ENCODE measurements around the gene C5. TPM values are rescaled to one million over a fixed set of nuclear protein-coding genes. Genes with fewer than 3 reads are reported as not detected.
"Not testable (repeated sequence)": the region's sequence is repeated elsewhere in the genome, so short reads cannot be mapped to it uniquely, and the experiment has no call there.

The C5 gene
- total RNA-seq, 1 experiment from 2014 or later, result 0.57 TPM

DNA sequence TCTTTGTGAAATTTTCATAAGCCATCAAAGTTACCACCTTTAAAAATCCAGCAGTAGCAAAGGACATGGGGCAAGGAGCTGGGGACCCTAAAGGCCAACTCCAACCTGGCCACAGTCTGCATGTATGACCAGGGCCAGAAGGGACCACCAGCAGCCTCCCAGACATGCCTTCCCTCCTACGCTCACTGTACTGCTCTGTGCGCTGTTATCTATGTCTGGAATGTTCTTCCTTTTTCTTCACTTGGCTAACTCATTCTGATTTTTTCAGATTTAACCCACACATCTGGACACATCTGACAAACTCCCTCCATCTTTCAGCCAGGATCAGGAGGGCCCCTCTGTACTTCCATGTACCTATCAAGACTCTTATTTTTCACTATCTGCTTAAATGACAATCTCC is 75.9 kb downstream of the C5 start (continued):
- TF ChIP-seq, protein P1, sequence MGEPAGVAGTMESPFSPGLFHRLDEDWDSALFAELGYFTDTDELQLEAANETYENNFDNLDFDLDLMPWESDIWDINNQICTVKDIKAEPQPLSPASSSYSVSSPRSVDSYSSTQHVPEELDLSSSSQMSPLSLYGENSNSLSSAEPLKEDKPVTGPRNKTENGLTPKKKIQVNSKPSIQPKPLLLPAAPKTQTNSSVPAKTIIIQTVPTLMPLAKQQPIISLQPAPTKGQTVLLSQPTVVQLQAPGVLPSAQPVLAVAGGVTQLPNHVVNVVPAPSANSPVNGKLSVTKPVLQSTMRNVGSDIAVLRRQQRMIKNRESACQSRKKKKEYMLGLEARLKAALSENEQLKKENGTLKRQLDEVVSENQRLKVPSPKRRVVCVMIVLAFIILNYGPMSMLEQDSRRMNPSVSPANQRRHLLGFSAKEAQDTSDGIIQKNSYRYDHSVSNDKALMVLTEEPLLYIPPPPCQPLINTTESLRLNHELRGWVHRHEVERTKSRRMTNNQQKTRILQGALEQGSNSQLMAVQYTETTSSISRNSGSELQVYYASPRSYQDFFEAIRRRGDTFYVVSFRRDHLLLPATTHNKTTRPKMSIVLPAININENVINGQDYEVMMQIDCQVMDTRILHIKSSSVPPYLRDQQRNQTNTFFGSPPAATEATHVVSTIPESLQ (CRISPR knock-in tag; IDR thresholded peaks at IDR 0.05), result no peak
- TF ChIP-seq TEAD4 (CRISPR knock-in tag; IDR thresholded peaks at IDR 0.05), result no peak
- TF ChIP-seq, protein P2, sequence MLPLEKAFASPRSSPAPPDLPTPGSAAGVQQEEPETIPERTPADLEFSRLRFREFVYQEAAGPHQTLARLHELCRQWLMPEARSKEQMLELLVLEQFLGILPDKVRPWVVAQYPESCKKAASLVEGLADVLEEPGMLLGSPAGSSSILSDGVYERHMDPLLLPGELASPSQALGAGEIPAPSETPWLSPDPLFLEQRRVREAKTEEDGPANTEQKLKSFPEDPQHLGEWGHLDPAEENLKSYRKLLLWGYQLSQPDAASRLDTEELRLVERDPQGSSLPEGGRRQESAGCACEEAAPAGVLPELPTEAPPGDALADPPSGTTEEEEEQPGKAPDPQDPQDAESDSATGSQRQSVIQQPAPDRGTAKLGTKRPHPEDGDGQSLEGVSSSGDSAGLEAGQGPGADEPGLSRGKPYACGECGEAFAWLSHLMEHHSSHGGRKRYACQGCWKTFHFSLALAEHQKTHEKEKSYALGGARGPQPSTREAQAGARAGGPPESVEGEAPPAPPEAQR (CRISPR knock-in tag; IDR thresholded peaks at IDR 0.05), result no peak

DNA sequence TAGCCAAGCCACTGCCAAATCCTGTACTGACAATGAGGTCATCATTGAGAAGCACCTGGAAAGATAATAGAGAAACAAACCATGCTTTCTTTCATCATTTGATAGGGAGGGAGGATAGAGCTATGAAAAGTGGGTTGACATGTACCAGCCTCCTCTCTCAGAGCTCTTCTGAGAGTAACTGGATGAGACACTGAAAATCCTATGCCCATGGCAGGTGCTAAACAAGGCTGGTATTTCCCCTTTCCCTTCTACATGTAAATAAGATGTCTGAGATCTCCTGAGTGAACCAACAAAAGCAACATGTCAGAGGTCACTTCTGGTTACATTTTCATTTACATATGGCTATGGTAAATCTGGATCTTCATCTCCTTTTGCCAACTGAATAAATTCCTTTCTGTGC is 78.1 kb downstream of the C5 start:
- DNase-seq (ENCODE audit: low spot score) (no peak), ATAC-seq (no peak)
- Mint-ChIP-seq H3K4me1 (peaks cover 6% of the 10 kb centered on the region), H3K9me3 (no peaks in the 10 kb centered on the region), H3K27me3 (ENCODE audit: low read depth) (no peaks in the 10 kb centered on the region), H3K4me3 (no peak overlapping the region), H3K36me3 (no peaks in the 10 kb centered on the region), H3K27ac (no peak overlapping the region)
- ChIA-PET POLR2A (interaction anchor here (0.6 kb wide), 1 partner anchor 132 kb away, joined by 3 read pairs; no protein-coding TSS in a partner anchor), CTCF (interaction anchor here (1.0 to 1.6 kb wide), 3 partner anchors 10 to 216 kb away, joined by 3 to 9 read pairs (median 8); no protein-coding TSS in a partner anchor)
- TF ChIP-seq NR3C1 (CRISPR knock-in tag; conservative IDR thresholded peaks at IDR 0.05; ENCODE audit: low read depth), result no peak

DNA sequence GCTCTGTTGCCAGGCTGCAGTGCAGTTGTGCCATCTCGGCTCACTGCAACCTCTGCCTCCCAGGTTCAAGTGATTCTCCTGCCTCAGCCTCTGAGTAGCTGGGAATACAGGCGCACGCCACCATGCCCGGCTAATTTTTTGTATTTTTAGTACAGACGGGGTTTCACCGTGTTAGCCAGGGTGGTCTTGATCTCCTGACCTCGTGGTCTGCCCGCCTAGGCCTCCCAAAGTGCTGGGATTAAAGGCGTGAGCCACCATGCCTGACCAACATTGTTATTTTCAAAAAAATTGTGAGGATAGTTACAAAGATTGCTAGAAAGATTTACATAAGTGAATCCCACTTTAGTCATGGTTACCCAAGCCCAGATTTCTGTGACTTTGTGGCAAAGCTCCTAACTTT is 78.6 kb downstream of the C5 start:
- H3K36me3 Mint-ChIP-seq; H3K4me1 Mint-ChIP-seq; ATAC-seq; H3K4me3 Mint-ChIP-seq; DNase-seq (ENCODE audit: low spot score); H3K27ac Mint-ChIP-seq; H3K9me3 Mint-ChIP-seq; H3K27me3 Mint-ChIP-seq (ENCODE audit: low read depth): not testable (repeated sequence)
- ChIA-PET CTCF (interaction anchor here (1.0 to 1.6 kb wide), 3 partner anchors 10 to 215 kb away, joined by 3 to 9 read pairs (median 8); no protein-coding TSS in a partner anchor), POLR2A (interaction anchor here (0.6 kb wide), 1 partner anchor 133 kb away, joined by 3 read pairs; no protein-coding TSS in a partner anchor)

DNA sequence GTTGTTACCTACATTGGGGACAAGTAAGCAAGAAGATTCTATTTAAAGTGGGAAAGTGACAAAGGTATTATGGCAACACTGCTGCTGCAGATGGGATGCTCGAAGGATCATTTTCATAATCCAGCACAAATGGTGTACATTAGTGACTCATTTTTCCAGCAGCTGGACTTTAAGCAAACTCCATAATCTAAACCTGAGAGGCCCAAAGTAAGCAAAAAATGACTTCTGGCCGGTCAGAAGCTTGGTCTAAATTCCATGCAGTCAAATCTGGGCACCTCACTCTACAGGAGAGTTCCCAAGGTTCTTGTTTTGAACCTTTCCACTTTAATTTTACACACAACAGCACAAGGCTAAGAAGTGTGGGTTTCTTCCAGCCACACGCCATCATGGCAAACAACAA is 79.8 kb downstream of the C5 start:
- ATAC-seq (no peak), DNase-seq (ENCODE audit: low spot score) (no peak)
- no peak overlapping the region for H3K27ac Mint-ChIP-seq
- H3K4me1 Mint-ChIP-seq, result peaks cover 20% of the 10 kb centered on the region
- no peak overlapping the region for H3K4me3 Mint-ChIP-seq
- H3K36me3 Mint-ChIP-seq, result no peaks in the 10 kb centered on the region
- no peaks in the 10 kb centered on the region for H3K27me3 Mint-ChIP-seq (ENCODE audit: low read depth)
- H3K9me3 Mint-ChIP-seq, result no peaks in the 10 kb centered on the region
- CTCF ChIA-PET, result interaction anchor here (0.7 kb wide), 1 partner anchor 11 kb away, joined by 3 read pairs; no protein-coding TSS in a partner anchor
- TF ChIP-seq, protein P3, sequence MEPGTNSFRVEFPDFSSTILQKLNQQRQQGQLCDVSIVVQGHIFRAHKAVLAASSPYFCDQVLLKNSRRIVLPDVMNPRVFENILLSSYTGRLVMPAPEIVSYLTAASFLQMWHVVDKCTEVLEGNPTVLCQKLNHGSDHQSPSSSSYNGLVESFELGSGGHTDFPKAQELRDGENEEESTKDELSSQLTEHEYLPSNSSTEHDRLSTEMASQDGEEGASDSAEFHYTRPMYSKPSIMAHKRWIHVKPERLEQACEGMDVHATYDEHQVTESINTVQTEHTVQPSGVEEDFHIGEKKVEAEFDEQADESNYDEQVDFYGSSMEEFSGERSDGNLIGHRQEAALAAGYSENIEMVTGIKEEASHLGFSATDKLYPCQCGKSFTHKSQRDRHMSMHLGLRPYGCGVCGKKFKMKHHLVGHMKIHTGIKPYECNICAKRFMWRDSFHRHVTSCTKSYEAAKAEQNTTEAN (CRISPR knock-in tag; IDR thresholded peaks at IDR 0.05), result no peak
- TF ChIP-seq JUN (CRISPR knock-in tag; IDR thresholded peaks at IDR 0.05) (no peak), KAT7 (CRISPR knock-in tag; IDR thresholded peaks at IDR 0.05; ENCODE audit: borderline replicate concordance) (no peak), FOXJ3 (CRISPR knock-in tag; IDR thresholded peaks at IDR 0.05; ENCODE audit: borderline replicate concordance) (no peak), GRHL2 (CRISPR knock-in tag; IDR thresholded peaks at IDR 0.05; ENCODE audit: insufficient replicate concordance, severe bottlenecking) (no peak)
- TF ChIP-seq, protein P4, sequence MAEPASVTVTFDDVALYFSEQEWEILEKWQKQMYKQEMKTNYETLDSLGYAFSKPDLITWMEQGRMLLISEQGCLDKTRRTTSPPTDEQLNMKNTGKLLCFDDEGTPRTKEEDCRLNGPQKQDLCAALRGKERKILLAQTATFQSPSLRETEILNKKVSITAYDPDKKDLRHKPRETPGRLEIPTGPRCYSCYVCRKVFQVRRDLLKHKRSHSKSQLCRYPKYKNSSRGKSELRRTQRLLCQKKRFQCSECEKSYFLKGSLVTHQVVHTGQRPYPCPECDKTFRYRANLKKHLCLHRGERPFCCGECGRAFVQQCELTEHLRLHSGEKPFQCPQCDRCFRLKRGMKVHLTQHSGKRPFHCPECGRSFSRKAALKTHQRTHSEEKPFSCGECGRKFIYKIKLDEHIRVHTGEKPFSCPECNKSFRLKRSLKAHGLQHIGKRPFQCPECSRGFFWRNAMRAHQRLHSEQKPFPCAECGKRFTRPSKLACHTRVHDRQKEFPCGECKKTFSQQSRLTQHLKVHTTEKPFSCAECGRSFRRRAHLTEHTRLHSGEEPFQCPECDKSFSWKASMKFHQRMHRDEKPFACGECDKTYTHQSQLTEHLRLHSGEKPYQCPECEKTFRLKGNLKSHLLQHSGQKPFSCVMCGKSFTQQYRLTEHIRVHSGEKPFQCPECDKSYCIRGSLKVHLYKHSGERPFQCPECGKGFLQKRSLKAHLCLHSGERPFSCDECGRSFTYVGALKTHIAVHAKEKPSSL (CRISPR knock-in tag; conservative IDR thresholded peaks at IDR 0.05), result no peak
- TF ChIP-seq, protein P5, sequence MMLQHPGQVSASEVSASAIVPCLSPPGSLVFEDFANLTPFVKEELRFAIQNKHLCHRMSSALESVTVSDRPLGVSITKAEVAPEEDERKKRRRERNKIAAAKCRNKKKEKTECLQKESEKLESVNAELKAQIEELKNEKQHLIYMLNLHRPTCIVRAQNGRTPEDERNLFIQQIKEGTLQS (CRISPR knock-in tag; conservative IDR thresholded peaks at IDR 0.05), result no peak
- TF ChIP-seq, protein P6, sequence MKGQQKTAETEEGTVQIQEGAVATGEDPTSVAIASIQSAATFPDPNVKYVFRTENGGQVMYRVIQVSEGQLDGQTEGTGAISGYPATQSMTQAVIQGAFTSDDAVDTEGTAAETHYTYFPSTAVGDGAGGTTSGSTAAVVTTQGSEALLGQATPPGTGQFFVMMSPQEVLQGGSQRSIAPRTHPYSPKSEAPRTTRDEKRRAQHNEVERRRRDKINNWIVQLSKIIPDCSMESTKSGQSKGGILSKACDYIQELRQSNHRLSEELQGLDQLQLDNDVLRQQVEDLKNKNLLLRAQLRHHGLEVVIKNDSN (CRISPR knock-in tag; IDR thresholded peaks at IDR 0.05), result no peak
- TF ChIP-seq, protein P7, sequence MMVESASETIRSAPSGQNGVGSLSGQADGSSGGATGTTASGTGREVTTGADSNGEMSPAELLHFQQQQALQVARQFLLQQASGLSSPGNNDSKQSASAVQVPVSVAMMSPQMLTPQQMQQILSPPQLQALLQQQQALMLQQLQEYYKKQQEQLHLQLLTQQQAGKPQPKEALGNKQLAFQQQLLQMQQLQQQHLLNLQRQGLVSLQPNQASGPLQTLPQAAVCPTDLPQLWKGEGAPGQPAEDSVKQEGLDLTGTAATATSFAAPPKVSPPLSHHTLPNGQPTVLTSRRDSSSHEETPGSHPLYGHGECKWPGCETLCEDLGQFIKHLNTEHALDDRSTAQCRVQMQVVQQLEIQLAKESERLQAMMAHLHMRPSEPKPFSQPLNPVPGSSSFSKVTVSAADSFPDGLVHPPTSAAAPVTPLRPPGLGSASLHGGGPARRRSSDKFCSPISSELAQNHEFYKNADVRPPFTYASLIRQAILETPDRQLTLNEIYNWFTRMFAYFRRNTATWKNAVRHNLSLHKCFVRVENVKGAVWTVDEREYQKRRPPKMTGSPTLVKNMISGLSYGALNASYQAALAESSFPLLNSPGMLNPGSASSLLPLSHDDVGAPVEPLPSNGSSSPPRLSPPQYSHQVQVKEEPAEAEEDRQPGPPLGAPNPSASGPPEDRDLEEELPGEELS (CRISPR knock-in tag; IDR thresholded peaks at IDR 0.05), result no peak
- TF ChIP-seq, protein P8, sequence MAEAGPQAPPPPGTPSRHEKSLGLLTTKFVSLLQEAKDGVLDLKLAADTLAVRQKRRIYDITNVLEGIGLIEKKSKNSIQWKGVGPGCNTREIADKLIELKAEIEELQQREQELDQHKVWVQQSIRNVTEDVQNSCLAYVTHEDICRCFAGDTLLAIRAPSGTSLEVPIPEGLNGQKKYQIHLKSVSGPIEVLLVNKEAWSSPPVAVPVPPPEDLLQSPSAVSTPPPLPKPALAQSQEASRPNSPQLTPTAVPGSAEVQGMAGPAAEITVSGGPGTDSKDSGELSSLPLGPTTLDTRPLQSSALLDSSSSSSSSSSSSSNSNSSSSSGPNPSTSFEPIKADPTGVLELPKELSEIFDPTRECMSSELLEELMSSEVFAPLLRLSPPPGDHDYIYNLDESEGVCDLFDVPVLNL (CRISPR knock-in tag; IDR thresholded peaks at IDR 0.05; ENCODE audit: borderline replicate concordance, low read depth), result no peak
- POLR2A ChIA-PET, result no interaction called here

All from WTC11 (cell line).